Stimulated activated CD8-positive, alpha-beta memory T cell treated with anti-CD3 and anti-CD28 coated beads, Interleukin-7, amount 100 ng/mL, for 24 hours (primary cell): ENCODE results near the gene ZNF625.
"Not testable (repeated sequence)": the region's sequence is repeated elsewhere in the genome, so short reads cannot be mapped to it uniquely, and the experiment has no call there.

Source experiments
- DNase-seq: peaks from one replicate; pipeline ENCODE4 v3.0.0-alpha.2; 2020; ENCODE audit warnings: low read depth

Gene ZNF625

DNA sequence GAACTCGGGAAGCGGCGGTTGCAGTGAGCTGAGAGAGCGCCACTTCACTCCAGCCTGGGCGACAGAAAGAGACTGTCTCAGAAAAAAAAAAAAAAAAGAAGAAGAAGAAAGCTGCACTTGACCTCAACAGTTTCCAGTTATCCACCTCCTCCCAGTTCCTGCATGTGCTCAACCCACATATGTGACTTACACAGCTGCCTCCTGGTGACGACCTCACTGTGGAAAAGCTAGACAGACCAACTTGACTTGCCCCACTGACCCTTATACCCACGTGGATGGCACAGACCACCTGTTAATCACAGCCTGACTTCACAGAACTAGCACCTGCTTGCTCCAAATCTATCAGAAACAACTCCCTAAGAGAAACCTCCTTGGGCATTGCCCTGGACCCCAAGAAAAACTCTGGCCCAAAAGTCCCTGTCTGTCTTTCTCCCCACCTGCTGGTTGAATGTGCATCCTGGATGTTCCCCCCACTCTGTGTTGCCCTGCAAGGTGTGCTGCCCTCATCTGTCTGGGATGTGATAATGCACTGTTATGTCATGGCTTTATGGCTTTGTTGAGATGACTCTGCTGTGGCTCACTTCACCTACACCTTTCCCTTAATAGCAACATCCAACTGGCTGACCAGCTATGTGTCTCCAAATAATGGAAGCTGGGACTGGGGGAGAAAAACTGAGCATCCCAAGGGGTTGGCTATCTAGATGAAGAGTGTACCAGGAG is 19.2 kb downstream of the ZNF625 start:
- no peak for DNase-seq

DNA sequence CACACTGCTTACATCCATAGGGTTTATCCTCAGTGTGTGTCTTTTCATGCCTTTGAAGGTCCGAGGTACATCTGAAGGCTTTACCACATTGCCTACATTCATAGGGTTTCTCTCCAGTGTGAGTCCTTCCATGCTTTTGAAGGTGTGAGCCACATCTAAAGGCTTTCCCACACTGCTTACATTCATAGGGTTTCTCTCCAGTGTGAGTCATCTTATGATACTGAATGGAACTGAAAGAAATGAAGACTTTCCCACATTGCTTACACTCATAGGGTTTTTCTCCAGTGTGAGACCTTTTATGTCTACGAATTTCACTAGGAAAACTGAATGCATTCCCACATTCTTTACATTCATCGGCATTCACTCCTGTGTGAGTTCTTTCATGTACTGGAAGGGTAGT is 23.5 kb downstream of the ZNF625 start:
- no peak for DNase-seq

DNA sequence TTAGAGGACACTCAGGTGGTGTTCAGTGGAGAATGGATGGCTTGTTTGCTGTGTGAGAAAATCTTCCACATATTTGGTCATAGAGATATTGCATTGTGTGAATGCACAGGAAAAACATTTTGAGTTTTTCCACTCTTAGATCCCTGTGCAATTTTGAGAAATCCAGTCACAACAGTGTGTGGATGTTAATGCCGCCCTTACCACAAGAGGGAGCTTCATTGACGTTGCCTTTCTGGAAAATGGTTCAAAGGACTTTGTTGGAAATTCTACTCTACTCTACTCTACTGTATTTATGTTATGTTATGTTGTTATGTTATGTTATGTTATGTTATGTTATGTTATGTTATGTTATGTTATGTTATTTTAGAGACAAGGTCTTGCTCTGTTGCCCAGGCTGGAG is 29.8 kb downstream of the ZNF625 start:
- DNase-seq = no peak

DNA sequence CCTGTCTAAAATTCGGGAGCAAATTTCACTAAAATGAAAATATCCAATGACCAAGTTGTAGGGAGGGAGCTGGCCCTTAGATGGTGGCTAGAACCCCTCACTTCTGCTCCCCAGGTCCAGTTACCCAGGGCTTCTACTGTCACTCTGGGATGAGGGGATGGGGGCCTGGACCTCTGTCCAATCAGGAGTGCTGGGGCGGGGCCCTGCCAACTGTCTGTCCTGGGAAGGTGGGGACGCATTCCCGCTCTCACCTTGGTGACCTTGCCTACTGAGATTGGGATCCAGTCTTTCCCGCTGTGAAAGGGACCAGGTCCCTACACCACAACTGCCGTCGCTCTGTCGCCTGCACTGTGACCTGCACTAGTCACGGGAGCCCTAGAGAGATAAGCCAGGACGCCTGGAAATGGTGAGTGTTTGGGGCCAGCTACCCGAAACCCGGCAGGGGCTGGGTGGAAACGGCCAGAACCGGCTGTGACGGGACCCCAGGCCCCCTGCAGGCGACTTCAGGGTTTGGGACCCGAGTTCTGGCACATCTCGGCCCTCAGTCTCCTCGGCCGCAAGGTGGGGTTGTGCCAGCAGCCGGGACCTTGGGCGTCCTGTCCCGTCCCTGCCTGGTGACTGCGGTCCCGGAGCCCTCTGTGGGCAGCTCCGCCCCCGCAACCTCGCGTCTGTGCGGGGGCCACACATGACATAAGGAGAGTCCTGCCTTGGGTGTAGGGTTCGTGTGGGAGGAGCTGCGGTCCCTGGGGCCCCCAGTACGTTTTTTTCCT is 39.1 kb downstream of the ZNF625 start:
- no peak for DNase-seq

DNA sequence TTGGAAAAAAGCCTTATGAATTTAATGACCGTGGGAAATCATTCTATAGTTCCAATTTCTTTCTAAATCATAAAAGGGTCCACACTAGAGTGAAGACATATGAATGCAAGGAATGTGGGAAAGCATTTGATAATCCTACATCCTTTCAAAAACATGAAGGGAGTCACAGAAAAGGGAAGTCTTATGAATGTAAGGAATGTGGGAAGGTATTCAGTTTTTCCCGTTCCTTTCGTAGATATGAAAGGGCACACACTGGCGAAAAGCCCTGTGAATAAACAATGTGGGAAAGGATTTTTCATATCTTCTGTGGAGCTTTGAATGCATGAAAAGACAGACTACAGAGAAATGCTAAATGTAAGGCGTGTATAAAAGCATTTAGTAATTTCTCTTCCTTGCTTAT is 43.4 kb downstream of the ZNF625 start:
- no peak for DNase-seq

DNA sequence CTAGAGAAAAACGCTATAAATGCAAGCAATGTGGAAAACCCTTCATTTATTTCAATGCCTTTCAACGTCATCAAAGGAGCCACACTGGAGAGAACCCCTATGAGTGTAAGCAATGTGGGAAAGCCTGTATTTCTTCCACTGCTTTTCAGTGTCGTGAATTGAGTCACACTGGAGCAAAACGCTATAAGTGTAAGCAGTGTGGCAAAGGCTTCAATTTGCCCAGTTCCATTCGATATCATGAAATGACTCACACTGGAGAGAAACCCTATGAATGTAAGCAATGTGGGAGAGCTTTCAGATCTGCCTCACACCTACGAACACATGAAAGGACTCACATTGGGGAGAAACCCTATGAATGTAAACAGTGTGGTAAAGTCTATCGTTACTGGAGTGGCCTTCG is 43.8 kb downstream of the ZNF625 start:
- no peak for DNase-seq

DNA sequence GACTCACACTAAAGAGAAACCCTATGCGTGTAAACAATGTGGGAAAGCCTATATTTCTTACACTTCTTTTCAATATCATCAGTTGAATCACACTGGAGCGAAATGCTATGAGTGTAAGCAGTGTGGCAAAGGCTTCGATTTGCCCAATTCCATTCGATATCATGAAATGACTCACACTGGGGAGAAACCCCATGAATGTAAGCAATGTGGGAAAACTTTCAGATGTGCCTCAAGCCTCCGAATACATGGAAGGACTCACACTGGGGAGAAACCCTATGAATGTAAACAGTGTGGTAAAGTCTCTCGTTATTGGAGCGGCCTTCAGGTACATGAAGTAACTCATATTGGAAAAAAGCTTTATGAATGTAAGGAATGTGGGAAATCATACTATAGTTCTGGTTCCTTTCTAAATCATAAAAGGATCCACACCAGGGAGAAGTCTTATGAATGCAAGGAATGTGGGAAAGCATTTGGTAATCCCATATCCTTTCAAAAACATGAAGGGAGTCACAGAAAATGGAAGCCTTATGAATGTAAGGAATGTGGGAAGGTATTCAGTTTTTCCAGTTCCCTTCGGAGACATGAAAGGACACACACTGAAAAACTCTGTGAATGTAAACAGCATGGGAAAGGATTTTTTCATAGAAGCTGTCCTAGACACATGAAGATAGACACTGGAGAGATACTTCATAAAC is 44.4 kb downstream of the ZNF625 start:
- no peak for DNase-seq

DNA sequence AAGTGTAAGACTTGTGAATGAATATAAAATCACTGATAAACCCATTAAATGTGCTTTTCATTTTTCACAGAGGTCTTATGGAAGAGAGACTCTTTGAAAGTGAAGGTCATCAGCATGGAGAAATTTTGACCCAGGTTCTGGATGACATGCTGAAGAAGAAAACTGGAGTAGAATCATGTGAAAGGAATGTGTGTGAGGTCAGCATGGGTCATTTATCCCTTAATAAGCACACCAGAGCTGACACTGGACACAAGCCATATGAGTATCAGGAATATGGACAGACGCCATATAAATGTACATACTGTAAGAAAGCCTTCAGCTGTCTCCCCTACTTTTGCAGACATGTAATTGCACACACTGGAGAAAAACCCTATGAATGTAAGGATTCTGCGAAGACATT is 45.4 kb downstream of the ZNF625 start:
- DNase-seq = no peak

DNA sequence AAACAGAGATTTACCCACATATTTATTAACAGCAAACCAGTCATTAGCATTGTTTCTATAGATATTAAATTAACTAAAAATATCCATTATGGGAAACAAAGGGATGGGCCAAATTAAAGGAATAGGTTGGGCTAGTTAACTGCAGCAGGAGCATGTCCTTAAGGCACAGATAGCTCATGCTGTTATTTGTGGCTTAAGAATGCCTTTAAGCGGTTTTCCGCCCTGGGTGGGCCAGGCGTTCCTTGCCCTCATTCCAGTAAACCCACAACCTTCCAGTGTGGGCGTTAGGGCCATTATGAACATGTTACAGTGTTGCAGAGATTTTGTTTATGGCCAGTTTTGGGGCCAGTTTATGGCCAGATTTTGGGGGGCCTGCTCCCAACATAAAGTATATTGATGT is 52.6 kb downstream of the ZNF625 start:
- DNase-seq = not testable (repeated sequence)

DNA sequence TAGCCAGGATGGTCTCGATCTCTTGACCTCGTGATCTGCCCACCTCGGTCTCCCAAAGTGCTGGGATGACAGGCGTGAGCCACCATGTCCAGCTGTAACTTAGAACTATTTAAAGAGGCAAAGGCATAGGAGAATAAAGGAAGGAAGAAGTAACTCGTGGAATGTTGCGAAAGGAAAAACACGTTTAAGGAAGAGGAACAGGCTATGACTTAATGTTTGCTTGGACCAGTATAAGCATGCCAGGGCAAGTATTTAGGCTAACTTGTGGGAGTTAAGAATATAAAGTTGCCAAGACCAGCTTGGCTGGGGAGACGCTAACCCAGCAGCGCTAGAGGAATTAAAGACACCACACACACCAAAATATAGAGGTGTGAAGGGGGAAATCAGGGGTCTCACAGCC is 58.5 kb downstream of the ZNF625 start:
- no peak for DNase-seq

DNA sequence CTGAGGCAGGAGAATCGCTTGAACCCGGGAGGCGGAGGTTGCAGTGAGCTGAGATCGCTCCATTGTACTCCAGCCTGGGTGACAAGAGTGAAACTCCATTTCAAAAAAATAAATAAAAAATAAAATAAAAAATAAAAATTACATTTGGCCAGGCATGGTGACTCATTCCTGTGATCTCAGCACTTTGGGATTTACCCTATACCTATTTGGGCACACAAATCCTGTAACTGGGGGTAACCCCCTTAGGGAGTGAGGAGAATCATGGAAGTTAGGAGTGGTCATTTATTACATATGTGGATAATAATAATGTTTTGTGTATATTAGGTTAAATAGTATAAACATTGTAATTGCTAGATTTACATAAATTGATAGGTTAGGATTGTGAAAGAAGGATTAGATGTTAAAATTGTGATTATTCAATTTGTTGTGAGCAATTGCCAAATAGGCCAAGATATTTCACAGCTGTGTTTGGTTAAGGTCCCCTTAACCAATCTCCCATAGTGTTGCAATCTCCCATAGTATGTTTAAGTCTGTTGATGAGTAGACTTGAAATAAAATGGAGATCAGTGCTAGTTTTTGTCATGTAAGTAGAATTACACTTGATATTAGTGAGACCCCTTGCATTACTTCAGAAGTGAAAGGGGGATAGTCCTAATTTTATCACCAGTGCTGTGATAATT is 61.3 kb downstream of the ZNF625 start:
- no peak for DNase-seq
